Activated gamma-delta T cell treated with anti-CD3 and anti-CD28 coated beads, Interleukin-2, amount 50 U/mL, for 16 hours (primary cell): Measurements from ENCODE around the gene TBCA.
"Not testable (repeated sequence)": the region's sequence is repeated elsewhere in the genome, so short reads cannot be mapped to it uniquely, and the experiment has no call there.

Experiments
- DNase-seq: peaks from one replicate; pipeline ENCODE4 v3.0.0-alpha.2; 2020; ENCODE audit warnings: low read depth

TBCA gene

DNA sequence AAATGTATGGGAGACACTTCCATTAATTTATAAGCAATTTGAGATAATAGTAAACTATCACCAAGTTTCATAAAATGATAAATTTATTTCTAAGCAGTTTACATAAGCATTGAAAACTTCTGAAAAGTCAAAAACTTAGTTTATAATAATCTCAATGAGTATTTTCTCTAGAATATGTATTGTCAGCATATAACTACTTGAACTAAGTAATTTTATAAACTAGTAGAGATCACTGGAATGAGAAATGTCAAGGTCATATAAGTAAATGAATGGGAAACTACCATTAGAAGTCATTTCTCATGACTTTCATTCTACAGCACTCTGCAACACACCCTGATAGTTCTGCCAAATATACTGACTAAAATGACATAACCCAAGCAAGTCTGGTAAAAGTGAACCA is 3.4 kb downstream of the TBCA start:
- no peak for DNase-seq

DNA sequence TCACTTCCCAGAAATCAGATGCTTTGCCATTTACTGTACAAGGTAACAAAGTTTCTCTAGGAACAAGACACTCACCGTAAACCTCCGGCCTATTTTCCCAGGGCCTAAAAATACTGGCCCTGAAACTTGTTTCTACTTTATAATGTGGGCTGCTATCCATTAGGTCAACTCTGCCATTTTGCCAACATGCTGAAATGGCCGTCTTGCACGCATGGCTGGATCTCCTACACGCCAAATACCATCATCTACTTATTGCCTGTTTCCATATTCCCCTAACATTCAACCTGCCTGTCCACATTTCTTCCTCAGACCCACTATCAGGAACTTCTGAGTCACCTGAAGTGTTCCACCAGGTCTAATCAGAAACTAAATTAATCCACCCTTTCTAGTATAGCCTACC is 4.7 kb downstream of the TBCA start:
- DNase-seq = no peak

DNA sequence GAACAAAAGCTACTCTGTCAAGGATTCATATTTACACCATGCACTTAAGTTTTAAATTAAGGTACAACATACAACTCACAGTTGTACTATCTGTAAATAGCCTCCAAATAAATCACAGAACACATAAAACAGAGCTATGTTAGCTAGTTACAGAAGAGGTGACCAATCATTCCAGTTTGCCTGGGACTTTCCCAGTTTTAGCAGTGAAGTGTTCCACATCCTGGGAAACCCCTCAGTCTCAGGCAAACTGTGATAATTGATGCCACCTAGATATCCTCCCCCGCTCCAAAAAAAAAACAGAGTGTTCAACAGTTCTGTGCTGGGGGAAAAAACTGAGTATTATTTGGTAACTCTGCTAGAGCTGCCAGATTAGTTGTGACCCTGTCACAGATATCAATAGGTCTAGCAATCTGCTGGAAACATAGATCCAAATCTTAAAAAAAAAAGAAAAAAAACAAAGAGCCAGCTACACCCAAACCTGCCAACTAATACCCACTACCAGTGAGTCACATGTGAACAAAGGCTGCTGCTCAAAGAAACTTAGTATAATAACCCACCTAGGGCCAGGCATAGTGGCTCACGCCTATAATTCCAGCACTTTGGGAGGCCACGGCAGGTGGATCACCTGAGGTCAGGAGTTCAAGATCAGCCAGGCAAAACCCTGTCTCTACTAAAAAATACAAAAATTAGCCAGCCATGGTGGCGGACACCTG is 5.7 kb downstream of the TBCA start:
- no peak for DNase-seq

DNA sequence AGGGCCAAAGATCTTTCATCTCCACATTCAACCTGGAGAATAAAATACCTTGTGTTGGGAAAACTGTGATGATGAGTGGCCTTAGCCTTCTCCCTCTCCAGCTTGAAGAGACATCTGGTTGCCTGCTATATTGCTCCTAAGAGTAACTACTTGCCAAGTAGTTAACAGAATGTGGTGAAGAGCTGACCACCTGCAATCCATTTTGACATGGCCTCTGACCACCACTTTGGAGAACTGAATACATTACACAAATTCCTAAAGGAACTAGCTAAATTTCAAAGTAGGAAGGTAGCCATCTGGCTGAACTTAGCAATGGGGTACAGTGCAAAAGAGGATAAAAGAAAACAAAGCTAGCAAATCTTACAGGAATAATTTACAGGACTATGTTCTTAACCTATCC is 7.2 kb downstream of the TBCA start:
- DNase-seq = no peak

DNA sequence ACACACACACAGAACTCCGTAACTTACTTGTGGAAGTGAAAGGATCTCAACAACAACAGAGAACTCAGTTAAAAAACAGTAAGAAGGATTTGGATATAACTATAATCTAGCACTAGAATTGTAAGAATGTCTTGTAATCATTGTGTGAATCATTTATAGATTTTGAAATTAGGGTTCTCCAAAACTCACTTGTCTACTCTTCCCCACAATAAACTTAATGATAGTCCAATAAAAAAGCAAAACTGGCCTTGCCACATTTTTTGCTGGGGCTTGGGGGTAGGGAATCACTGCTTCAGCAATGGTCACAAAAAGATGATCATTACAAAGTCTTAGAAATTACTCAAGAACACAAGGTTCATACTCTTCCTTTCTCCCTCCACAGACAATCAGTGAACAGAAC is 8.8 kb downstream of the TBCA start:
- no peak for DNase-seq

DNA sequence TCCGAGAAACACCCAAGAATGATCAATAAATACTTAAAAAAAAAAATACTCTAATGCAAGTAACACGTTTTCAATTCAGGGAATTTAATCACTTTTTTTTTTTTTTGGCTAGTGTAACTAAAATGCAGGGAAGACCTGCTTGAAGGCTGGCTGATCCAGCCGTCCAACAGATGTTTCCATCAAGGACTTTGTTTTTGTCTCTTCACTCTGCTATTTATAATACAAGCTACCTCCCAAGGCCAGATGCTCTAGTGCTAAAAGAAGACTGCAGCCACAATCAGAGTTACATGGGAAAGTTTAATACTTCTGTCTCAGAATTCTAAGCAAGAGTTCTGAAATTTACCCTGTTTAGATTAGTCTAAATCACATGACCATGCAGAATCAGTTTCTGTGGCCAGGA is 14.5 kb downstream of the TBCA start:
- no peak for DNase-seq

DNA sequence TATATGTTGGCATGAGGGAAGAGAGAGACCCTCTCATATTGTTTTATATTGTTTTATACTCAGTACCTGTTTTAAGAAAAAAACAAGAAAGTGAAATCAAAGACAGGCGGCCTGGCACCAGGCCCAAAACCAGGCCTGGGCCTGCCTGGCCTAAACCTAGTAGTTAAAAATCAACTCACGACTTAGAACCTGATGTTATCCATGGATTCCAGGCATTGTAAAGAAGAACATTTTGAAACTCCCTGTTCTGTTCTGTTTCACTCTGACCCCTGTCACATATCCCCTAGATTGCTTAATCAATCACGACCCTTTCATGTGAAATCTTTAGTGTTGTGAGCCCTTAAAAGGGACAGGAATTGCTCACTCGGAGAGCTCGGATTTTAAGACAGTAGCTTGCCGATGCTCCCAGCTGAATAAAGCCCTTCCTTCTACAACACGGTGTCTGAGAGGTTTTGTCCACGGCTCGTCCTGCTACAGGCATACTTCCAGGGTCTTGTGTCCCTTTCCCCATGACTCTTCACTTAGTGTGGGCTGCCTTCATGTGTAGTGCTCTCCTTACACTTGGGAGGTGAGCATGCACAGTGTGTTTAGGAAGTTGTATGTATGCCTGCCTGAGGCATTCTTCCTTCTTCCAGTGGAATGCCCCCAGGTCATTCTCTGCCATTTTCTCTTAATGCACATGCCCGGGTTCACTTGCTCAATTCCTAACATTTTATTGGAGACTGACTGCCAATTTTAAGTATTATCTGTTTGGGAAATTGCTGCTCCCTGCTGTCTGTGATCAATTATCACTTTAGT is 17.8 kb downstream of the TBCA start:
- DNase-seq = no peak

DNA sequence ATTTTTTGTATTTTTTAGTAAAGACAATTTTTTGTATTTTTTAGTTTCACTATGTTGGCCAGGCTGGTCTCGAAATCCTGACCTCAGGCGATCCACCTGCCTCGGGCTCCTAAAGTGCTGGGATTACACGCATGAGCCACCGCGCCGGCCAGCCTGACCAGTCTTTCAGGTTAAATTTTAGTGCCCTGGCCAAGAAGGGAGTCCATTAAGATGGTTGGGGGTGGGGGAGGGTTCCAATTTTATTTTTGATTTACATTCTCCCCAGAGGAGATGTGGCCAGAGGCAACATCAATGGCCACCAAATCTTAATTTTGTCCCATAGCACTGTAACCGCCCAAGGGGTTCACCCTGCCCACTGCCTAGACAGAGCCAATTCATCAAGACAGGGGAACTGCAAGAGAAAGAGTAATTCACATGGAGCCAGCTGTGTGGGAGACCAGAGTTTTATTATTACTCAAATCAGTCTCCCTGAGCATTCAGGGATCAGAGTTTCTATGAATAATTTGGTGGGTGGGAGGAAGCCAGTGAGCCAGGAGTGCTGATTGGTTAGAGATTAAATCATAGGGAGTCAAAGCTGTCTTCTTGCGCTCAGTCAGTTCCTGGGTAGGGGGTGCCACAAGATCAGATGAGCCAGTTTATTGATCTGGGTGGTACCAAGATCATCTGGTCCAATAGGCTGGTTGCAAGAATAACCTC is 24.7 kb downstream of the TBCA start:
- no peak for DNase-seq

DNA sequence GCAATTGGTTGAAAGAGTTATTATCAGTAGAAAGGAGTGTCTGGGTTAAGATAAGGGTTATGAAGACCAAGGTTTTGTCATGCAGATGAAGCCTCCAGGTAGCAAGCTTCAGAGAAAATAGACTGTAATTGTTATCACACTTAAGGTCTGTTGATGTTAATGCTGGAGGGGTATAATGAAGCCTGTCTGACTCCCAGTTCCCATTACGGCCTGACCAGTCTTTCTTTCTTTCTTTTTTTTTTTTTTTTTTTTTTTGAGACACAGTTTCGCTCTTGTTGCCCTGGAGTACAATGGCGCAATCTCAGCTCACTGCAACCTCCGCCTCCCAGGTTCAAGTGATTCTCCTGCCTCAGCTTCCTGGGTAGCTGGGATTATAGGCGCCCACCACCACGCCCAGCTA is 25.2 kb downstream of the TBCA start:
- DNase-seq = not testable (repeated sequence)

DNA sequence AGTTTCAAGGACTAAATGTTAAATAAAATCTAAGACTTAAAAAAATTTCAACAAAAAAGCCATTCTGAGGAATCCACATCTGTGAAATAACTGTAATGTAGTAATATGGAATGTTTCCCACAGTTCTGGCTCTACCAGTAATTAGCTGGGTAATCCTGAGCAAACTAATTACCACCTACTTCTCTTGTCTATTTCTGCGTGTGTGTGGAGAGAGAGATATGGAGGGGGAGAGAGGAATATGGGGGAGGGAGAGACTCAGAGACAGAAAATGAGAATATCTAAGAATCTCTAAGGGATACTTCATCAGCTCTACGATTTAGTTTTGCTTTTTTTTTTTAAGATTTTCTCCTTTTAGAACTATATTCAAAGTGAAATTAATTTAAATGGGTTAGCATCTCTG is 28.0 kb downstream of the TBCA start:
- DNase-seq = no peak

DNA sequence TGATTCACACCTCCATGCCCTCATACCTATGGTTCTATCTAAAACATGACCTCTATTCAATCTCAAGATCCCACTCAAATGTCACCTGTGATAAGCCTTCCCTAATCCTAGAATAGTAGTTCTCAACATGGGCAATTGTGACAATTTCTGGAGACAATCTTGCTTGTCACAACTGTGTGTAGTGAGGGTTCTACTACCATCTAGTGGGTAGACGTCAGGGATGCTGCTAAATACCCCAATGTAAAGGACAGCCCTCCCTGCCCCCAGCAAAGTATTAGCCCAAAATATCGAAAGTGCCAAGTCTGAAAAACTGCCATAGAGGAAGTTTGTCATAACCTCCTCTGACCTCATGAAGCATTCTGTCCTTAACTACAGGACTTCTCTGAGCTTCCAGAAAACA is 32.0 kb downstream of the TBCA start:
- DNase-seq = no peak

DNA sequence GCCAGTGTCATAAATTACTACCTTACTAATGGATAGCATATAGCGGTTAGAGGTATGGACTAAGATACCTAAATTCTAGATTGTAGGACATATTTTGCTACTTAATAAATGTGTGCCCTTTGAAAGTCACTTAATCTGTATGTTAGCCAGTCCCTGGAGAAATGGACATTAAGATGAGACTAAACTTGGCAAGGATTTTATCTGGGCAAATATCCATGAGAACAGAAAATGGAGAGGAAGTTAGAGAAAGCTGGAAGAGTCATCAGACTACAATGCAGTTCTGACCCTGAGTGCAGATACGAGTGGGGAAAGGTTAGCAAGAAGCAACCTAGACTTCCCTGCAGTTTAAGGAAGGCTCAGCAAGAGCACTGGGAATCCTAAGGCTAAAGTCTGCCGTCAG is 33.0 kb downstream of the TBCA start:
- DNase-seq = no peak

DNA sequence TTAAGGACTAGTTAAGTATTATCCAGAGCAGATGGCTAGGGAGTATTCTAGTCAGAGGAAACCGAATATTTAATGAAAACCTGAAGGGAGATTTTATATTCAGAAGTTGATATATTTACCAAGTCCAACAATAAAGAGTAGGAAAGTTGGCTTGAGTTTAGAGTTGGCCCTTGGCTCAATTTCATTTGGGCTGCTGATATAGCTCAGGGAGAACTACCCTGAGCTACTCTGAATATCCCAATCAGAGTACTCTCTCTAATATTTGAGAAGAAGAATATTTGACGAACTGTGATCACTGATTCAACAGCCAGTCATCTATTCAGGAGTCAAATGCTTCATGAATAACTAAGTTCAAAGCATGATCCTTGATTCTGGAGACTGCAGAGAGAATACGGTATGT is 34.5 kb downstream of the TBCA start:
- no peak for DNase-seq

DNA sequence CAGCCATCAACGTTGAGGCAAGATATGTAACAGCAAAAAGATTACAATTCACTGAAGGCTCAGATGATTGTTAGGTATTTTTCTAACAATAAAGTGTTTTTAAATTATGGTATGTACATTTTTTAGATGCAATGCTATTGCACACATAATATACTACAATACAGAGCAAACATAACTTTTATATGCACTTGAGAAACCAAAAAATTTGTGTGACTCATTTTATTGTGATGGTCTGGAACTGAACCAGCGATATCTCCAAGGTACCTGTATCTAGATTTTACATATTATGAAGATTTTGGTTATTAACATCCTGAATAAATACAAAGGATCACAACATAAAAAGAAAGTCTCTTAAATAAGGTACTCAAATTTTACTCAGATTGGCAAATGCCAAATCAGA is 41.3 kb downstream of the TBCA start:
- no peak for DNase-seq

DNA sequence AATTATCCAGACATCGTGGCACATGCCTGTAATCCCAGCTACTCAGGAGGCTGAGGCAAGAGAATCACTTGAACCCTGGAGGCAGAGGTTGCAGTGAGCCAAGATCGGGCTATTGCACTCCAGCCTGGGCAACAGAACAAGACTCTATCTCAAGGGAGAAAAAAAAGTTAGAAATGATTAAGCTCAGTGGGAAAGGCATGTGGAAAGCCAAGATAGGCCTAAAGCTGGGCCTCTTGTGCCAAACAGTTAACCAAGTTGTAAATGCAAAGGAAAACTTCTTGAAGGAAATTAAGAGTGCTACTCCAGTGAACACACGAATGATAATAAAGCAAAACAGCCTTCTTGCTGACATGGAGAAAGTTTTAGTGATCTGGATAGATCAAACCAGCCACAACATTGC is 43.0 kb downstream of the TBCA start:
- no peak for DNase-seq

DNA sequence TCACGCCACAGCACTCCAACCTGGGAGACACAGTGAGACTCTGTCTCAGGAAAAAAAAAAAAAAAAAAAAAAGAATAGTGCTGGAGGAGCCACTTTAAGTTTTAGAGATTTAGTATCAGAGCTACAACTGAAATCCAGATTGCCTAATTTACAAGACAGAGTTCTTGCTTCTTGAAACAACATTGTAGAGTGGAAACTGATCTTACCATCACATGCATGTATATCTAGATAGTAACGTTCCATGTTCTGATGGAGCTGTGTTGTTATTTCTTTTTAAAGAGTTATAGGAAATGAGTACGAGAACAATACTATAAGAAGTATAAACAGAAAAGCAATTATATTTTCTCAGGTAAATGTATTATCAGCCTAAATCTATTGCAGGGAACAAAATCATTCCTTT is 48.9 kb downstream of the TBCA start:
- no peak for DNase-seq

DNA sequence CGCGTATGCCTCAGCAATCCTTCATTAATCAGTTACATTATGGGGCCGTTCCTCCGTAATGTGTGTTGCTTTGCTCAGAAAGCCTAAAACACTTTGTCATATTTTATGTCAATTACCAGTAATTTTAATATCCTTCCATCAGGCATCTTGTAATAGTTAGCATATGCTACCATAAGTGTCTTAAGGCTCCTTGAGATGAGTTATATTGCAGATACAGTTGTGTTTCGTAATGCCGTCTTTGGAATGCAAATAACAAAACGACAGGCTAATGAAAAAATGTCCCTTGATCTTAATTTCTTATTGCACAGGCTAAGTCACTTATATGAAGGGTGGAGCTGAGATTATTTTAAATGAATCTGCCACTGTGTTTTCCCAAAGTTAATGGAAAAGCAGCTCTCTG is 50.5 kb downstream of the TBCA start:
- DNase-seq = no peak

DNA sequence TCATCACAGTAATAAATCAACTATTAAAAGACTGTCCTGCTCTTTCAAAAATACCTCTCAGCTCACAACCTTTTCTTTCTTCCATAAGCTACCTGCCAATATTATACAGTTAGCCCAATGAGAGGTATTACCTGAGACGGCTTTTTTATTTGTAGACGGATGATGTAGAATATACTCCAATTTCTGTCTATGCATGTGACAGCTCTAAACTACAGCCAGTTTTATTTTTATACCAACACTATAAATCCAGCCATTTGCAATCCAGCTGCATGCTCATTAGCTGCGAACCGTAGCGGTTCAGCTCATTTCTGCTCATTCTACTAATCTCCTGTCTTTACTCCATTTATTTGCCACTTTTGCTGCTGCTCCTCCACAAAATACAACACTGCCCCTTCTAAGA is 51.2 kb downstream of the TBCA start:
- no peak for DNase-seq

DNA sequence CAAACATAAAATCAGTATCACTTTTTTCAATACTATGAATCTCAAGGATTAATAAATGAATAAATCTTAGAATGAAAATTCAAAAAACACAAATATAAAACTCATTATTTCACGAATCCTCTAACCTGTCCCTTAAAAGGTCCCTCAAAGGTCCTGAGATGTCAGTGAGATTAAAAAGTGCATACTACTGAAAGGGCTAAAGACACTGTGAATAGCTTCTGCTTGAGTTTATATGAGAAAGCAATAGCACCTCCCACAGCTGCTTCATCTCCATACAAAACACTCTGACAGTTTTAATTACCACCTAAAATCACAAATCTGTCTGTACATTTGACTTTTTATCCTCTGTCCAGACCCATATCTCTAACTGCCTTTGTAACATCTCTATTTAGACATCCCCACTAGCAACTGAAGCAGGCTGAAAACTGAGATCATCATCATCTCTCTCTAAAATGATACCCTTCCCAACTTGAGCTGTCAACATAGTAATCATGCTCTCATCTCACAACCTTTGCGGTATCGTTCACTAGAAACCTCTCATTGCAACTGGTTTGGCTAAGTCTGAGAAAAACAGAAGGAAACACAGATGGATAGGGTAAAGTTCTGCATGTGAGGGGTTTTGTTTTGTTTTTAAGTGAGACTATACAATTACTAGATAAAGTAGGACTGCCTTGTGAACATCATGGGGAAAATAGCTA is 56.3 kb downstream of the TBCA start:
- DNase-seq = no peak

DNA sequence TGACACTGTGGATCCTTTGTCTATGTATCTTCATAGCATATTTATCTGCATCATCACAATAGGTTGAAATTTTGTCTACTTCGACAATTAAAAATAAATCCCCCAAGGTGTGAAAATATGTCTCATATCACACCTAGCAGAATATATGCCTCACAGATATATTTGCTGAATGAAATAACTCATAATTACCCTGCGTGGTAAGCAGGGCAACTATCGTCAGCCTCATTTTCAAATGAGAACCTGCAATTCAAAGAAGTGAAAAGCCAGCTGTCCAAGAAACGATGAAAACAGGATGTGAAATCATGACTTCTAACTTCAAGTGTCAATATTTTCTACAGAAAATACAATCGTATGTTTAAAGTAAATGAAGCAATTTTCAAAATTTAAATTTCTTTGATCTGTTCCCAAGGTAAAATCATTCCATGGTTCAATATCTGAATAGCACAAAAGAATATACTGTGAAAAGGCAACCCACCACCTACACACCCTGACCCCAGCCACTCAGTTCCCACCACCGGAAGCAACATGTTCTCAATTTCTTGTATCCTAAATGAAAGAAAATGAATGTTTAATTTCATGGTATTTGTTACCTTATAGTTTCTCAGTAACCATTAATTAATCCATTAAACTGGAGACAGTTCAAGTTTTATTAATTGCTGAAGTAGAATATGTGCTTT is 57.1 kb downstream of the TBCA start:
- DNase-seq = no peak

DNA sequence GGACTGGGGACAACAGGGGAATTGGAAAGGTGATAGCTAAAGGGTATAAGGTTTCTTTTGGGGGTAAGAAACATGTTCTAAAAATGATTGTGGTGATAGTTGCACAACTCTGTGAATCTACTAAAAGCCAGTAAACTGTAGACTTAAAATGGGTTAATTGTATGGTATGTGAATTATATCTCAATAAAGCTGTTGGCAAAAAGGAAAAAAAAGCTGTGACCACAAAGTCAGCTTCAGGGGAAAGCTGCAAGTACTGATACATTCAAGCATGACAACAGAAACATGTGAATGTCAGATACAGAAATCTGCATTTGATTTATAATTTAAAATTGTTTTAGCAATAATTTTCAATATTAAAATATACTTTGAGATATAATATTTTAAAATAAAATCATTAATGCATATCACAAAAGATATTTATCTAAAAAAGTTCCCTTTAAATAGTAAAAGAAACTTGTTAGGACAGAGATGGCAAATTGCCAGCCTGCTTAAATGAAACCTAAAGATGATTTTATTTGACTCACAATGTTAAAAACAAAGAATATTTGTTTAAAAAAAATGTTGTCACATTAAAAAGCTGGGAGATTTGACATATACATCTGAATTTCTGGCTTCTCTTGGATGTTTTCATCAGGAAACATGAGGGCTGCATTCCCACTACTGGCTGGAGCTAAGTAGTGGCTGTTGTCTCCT is 66.0 kb downstream of the TBCA start:
- no peak for DNase-seq

DNA sequence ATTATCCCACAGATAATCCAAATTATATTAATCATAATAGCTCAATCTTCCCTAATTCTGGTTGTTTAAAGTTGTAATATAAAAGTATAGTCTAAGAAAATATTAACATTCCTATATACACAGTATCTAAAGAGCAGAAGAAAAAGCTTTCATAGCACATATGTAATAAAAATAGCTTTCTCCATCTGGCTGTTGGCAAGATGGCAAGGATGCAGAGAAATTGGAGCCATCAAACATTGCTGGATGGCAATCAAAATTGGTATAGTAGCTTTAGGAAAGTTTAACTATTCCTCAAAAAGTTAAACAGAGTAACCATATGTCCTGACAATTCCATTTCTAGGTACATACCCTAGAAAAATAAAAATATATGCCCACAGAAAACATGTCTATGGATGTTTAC is 66.8 kb downstream of the TBCA start:
- DNase-seq = no peak
